ENCODE data around the gene CDKAL1.

The CDKAL1 gene

DNA sequence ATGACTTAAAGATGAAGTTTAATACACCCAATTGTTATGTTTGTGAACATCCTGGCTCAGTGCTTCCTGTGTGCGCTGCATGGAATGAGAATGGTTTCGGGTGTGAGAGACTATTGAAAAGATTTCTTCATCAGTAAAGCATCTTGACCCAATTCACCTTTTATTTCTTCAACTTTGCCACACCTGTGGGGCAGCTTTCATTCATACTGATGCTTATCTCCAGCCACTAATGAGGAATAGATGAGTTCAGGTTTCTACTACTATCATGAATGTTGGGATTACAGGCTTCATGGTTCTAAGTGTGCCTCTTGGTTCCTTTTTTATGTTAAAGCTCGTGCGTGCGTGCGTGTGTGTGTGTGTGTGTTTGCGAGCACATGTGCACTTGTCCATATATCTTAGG, 685.6 kb downstream of the CDKAL1 start:
- DNase-seq (ENCODE audit: low read depth), result no peak

DNA sequence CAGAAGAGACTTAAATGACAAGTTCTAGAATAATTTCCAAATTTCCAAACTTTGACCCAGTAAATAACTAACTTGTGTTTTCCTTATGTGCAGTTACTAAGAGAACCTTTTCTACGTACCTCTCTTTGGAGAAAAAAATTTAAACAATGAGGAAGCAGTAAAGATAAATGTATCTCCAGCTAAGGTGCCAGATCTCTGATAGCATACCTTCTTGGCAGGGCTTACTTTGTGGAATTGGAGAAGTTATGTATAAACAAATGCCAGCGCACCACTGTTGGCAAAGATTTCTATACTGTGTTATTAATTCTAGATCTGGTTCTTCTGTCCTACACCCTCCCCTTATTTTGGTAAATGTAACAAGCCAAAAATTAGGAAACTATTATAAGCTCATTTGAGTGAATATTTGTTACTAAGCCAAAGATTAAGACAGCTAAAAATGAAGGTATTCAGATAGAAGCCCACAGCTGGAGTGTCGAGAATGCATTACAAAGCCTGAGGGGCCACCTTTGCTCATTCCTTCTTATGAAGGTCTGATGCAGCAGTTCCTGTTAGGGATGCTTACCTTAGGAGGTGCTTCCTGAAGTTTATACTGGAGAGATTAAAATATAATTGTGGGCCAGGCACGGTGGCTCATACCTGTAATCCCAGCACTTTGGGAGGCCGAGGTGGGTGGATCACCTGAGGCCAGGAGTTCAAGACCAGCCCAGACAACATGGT, 686.2 kb downstream of the CDKAL1 start:
- TF ChIP-seq, protein P1, sequence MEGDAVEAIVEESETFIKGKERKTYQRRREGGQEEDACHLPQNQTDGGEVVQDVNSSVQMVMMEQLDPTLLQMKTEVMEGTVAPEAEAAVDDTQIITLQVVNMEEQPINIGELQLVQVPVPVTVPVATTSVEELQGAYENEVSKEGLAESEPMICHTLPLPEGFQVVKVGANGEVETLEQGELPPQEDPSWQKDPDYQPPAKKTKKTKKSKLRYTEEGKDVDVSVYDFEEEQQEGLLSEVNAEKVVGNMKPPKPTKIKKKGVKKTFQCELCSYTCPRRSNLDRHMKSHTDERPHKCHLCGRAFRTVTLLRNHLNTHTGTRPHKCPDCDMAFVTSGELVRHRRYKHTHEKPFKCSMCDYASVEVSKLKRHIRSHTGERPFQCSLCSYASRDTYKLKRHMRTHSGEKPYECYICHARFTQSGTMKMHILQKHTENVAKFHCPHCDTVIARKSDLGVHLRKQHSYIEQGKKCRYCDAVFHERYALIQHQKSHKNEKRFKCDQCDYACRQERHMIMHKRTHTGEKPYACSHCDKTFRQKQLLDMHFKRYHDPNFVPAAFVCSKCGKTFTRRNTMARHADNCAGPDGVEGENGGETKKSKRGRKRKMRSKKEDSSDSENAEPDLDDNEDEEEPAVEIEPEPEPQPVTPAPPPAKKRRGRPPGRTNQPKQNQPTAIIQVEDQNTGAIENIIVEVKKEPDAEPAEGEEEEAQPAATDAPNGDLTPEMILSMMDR (IDR thresholded peaks at IDR 0.05; ENCODE audit: low read length, missing control alignments), result no peak

More for the DNA sequence above, 685.6 kb downstream of the CDKAL1 start:
- TF ChIP-seq, protein P1 (IDR thresholded peaks at IDR 0.05; ENCODE audit: low read length, missing control alignments), result no peak
- no peak overlapping the region for H3K4me3 ChIP-seq (replicated peaks; ENCODE audit: low read depth, low read length)

DNA sequence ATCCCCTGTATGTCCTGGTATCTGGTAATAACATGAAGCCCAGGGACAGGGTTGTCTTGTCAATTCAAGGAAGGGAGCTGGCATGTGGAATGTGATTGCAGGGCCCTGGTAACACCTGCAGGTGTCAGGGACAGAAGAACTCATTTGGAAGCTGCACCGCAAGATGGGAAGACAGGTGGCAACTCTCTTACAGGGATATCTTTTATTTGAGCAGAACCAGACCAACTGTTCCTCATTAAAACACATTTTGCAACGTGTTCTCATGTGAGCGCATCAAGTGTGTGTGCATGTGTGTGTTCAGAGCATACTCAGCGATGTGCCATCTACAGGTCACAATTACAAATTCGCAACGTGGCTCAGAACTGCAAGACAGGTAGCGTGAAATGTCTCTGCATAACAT, 688.4 kb downstream of the CDKAL1 start:
- no peak for DNase-seq (ENCODE audit: low read depth)
- H3K4me3 ChIP-seq (replicated peaks; ENCODE audit: low read depth, low read length), result no peak overlapping the region
- TF ChIP-seq, protein P1 (IDR thresholded peaks at IDR 0.05; ENCODE audit: low read length, missing control alignments), result no peak

More for the DNA sequence above, 686.2 kb downstream of the CDKAL1 start:
- H3K4me3 ChIP-seq (replicated peaks; ENCODE audit: low read depth, low read length), result no peak overlapping the region
- DNase-seq (ENCODE audit: low read depth), result no peak

DNA sequence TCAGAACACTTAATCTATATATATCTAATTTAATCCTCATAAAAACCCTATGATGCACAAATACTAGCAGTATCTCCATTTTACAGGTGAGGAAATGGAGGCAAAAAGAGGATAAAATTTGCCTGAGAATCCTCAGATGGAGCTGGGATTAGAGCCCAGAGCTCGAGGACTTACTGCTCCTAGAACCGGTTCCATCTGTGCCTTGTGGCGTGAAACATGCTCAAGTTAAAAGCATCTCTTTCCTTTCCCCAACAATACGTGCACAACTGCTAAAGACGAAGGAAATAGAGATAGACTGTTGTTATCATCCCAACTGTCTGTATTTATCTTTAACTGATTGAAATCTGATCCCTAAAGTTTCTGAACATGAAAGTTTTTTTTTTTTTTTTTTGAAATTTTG, 691.7 kb downstream of the CDKAL1 start:
- DNase-seq (ENCODE audit: low read depth), result no peak

DNA sequence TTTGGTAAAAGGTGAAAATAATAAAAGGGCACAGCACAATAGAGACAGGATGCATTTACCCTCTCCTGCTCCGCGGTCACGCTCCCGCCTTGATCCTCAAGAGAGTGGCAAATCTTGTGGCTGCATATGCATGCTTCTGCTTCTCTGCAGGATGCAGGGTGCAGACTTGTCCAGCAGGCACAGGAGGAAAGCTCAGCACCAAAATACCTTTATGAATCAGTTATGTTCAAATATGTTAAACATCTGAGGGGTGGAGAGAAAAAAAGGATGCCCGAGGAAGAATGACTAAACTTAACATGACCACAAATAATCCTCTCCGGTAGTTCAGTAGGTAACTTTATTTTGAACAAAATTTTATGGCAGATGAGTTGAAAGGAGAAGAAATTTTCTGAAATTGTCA, 693.2 kb downstream of the CDKAL1 start:
- TF ChIP-seq, protein P1 (IDR thresholded peaks at IDR 0.05; ENCODE audit: low read length, missing control alignments), result no peak
- H3K4me3 ChIP-seq (replicated peaks; ENCODE audit: low read depth, low read length), result no peak overlapping the region
- no peak for DNase-seq (ENCODE audit: low read depth)

More for the DNA sequence above, 691.7 kb downstream of the CDKAL1 start:
- TF ChIP-seq, protein P1 (IDR thresholded peaks at IDR 0.05; ENCODE audit: low read length, missing control alignments), result no peak
- no peak overlapping the region for H3K4me3 ChIP-seq (replicated peaks; ENCODE audit: low read depth, low read length)

DNA sequence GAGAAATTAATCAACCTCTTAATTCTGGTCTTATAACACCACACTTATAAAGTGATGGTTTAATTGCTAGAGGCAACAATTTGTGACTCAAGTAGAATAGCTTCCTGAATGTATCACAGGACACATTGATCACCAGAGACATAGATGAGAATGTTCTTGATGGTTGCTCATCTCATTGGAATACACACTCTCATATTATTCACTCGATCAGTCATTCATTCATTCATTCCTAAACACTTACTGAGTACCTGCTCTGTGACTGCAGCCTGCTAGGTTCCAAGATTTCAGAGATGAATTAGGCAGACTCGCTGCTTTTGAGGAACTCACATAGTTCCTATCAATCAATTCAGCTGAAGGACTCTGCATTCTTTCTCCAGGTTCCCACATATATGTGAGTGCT, 694.2 kb downstream of the CDKAL1 start:
- no peak overlapping the region for H3K4me3 ChIP-seq (replicated peaks; ENCODE audit: low read depth, low read length)
- no peak for DNase-seq (ENCODE audit: low read depth)
- TF ChIP-seq, protein P1 (IDR thresholded peaks at IDR 0.05; ENCODE audit: low read length, missing control alignments), result no peak
